ENCODE measurements around the gene BICRA.

The BICRA gene

GRCh38 chr19:47679251-47679900 is 70.4 kb downstream of the BICRA start:
- no peaks in the 10 kb centered on the region for H3K27me3 ChIP-seq (ENCODE audit: low read length)
- no peak overlapping the region for H3K4me3 ChIP-seq (ENCODE audit: insufficient read depth, low read length, poor library complexity, severe bottlenecking)
- no peaks in the 10 kb centered on the region for H3K79me2 ChIP-seq (ENCODE audit: insufficient read depth, low read length)
- H3K9ac ChIP-seq (ENCODE audit: low read length), result no peak overlapping the region
- H3K36me3 ChIP-seq (ENCODE audit: low read length), result no peaks in the 10 kb centered on the region
- no peaks in the 10 kb centered on the region for H3K9me3 ChIP-seq (ENCODE audit: insufficient read depth, low read length)
- no peak overlapping the region for H3K27ac ChIP-seq (ENCODE audit: low read depth, low read length)
- 0 out of 2 replicates have a peak, but pooled peaks cover 5% of the 10 kb centered on the region for H3F3A ChIP-seq (ENCODE audit: insufficient read depth)
- TF ChIP-seq EZH2phosphoT487 (conservative IDR thresholded peaks at IDR 0.05; ENCODE audit: low read length) (no peak), CTCF (IDR thresholded peaks at IDR 0.05; ENCODE audit: insufficient read depth, low read length, poor library complexity, severe bottlenecking) (no peak)
- H3K4me2 ChIP-seq (ENCODE audit: low read depth, low read length, poor library complexity, severe bottlenecking), result no peak overlapping the region
- H3K9me2 ChIP-seq (replicated peaks; ENCODE audit: insufficient read depth, low read length), result no peaks in the 10 kb centered on the region
- H2AFZ ChIP-seq (ENCODE audit: low read depth, low read length, severe bottlenecking), result no peak overlapping the region
- H4K20me1 ChIP-seq (ENCODE audit: low read depth, low read length), result no peaks in the 10 kb centered on the region

- Histone ChIP-seq H4K20me1 (ENCODE audit: low read depth, low read length) (no peaks in the 10 kb centered on the region), H3K79me2 (ENCODE audit: insufficient read depth, low read length) (no peaks in the 10 kb centered on the region), H3K4me3 (ENCODE audit: insufficient read depth, low read length, poor library complexity, severe bottlenecking) (no peak overlapping the region), H3K36me3 (ENCODE audit: low read length) (no peaks in the 10 kb centered on the region), H3K9me3 (ENCODE audit: insufficient read depth, low read length) (no peaks in the 10 kb centered on the region), H3K9ac (ENCODE audit: low read length) (no peak overlapping the region), H3K27ac (ENCODE audit: low read depth, low read length) (no peak overlapping the region), H3K27me3 (ENCODE audit: low read length) (no peaks in the 10 kb centered on the region), H2AFZ (ENCODE audit: low read depth, low read length, severe bottlenecking) (no peak overlapping the region), H3K4me2 (ENCODE audit: low read depth, low read length, poor library complexity, severe bottlenecking) (no peak overlapping the region), H3F3A (ENCODE audit: insufficient read depth) (0 out of 2 replicates have a peak, but pooled peaks cover 5% of the 10 kb centered on the region), H3K9me2 (replicated peaks; ENCODE audit: insufficient read depth, low read length) (no peaks in the 10 kb centered on the region)
- TF ChIP-seq CTCF (IDR thresholded peaks at IDR 0.05; ENCODE audit: insufficient read depth, low read length, poor library complexity, severe bottlenecking) (no peak), EZH2phosphoT487 (conservative IDR thresholded peaks at IDR 0.05; ENCODE audit: low read length) (no peak)
Observed at GRCh38 chr19:47679922-47680857, 71.3 kb downstream of the BICRA start.

GRCh38 chr19:47680858-47681332 is 72.0 kb downstream of the BICRA start:
- H3K36me3 ChIP-seq (ENCODE audit: low read length), result no peaks in the 10 kb centered on the region
- no peaks in the 10 kb centered on the region for H3K79me2 ChIP-seq (ENCODE audit: insufficient read depth, low read length)
- H3K4me2 ChIP-seq (ENCODE audit: low read depth, low read length, poor library complexity, severe bottlenecking), result no peak overlapping the region
- no peaks in the 10 kb centered on the region for H3K9me3 ChIP-seq (ENCODE audit: insufficient read depth, low read length)
- no peak overlapping the region for H3K27ac ChIP-seq (ENCODE audit: low read depth, low read length)
- H2AFZ ChIP-seq (ENCODE audit: low read depth, low read length, severe bottlenecking), result no peak overlapping the region
- no peaks in the 10 kb centered on the region for H3K9me2 ChIP-seq (replicated peaks; ENCODE audit: insufficient read depth, low read length)
- no peak overlapping the region for H3K9ac ChIP-seq (ENCODE audit: low read length)
- TF ChIP-seq EZH2phosphoT487 (conservative IDR thresholded peaks at IDR 0.05; ENCODE audit: low read length) (no peak), CTCF (IDR thresholded peaks at IDR 0.05; ENCODE audit: insufficient read depth, low read length, poor library complexity, severe bottlenecking) (no peak)
- H4K20me1 ChIP-seq (ENCODE audit: low read depth, low read length), result no peaks in the 10 kb centered on the region
- H3K27me3 ChIP-seq (ENCODE audit: low read length), result no peaks in the 10 kb centered on the region
- 0 out of 2 replicates have a peak, but pooled peaks cover 5% of the 10 kb centered on the region for H3F3A ChIP-seq (ENCODE audit: insufficient read depth)
- no peak overlapping the region for H3K4me3 ChIP-seq (ENCODE audit: insufficient read depth, low read length, poor library complexity, severe bottlenecking)
